Common myeloid progenitor, CD34-positive (primary cell): ENCODE results near the gene ATG4B. TPM values are rescaled to one million over a fixed set of nuclear protein-coding genes. Genes with fewer than 3 reads are reported as not detected.
"Not testable (repeated sequence)": the region's sequence is repeated elsewhere in the genome, so short reads cannot be mapped to it uniquely, and the experiment has no call there.

Experiments used
- CTCF ChIA-PET: fragments of 350-600 bp; sonication (Branson Sonifier 250); formaldehyde crosslinking; loops from one replicate; lab custom pipeline; 2021; ENCODE audit warnings: antibody characterized with exemption; lab: Charles Lee
- POLR2A ChIA-PET: fragments of 350-600 bp; sonication (Branson Sonifier 250); formaldehyde crosslinking; loops from one replicate; lab custom pipeline; 2021; ENCODE audit warnings: antibody characterized with exemption; lab: Charles Lee
- DNase-seq, 3 donors: peaks; one replicate each; pipeline versions ENCODE4 v3.0.0 to v3.0.0-alpha.2; 2013
- H3K27ac ChIP-seq, 2 experiments: 1 replicate in 1 of 2; 2 replicates in 1 of 2; pipeline ENCODE4 v1.7.0; 2013; ENCODE audit warnings: inconsistent platforms in 2 of 2, low read length in 2 of 2, mild to moderate bottlenecking in 2 of 2, low read depth in 1 of 2, moderate library complexity in 1 of 2; ENCODE audit not compliant: severe bottlenecking in 2 of 2, insufficient read depth in 1 of 2, poor library complexity in 1 of 2
- H3K27me3 ChIP-seq, 5 experiments: replicated peaks in 2 of 5; 1 replicate in 3 of 5; 2 replicates in 2 of 5; pipeline versions ENCODE4 v1.6.1 to v1.7.0; 2013; ENCODE audit warnings: low read length in 4 of 5, mild to moderate bottlenecking in 2 of 5, moderate library complexity in 2 of 5, inconsistent platforms in 1 of 5; ENCODE audit not compliant: insufficient read depth in 5 of 5, control insufficient read depth in 4 of 5
- H3K36me3 ChIP-seq, 4 experiments: 1 replicate in 2 of 4; 2 replicates in 2 of 4; pipeline versions ENCODE4 v1.6.1 to v1.7.0; 2013; ENCODE audit warnings: low read length in 3 of 4, control low read depth in 1 of 4, mild to moderate bottlenecking in 1 of 4; ENCODE audit not compliant: control insufficient read depth in 4 of 4, insufficient read depth in 4 of 4
- H3K4me1 ChIP-seq, 4 experiments: 1 replicate in 3 of 4; 2 replicates in 1 of 4; pipeline versions ENCODE4 v1.6.1 to v1.7.1; 2013; ENCODE audit warnings: low read length in 3 of 4, mild to moderate bottlenecking in 3 of 4, control low read depth in 1 of 4, inconsistent platforms in 1 of 4, moderate library complexity in 1 of 4; ENCODE audit not compliant: control insufficient read depth in 4 of 4, insufficient read depth in 4 of 4; ENCODE audit errors: control extremely low read depth in 1 of 4
- H3K4me3 ChIP-seq, 7 experiments: 1 replicate in 4 of 7; 2 replicates in 3 of 7; pipeline versions ENCODE4 v1.5.1 to v1.7.0; 2013; ENCODE audit warnings: mild to moderate bottlenecking in 7 of 7, low read length in 6 of 7, moderate library complexity in 6 of 7, inconsistent platforms in 2 of 7, low read depth in 2 of 7, control low read depth in 1 of 7; ENCODE audit not compliant: insufficient read depth in 4 of 7, control insufficient read depth in 1 of 7; ENCODE audit errors: extremely low read depth in 1 of 7
- H3K9me3 ChIP-seq, 5 experiments: 1 replicate in 4 of 5; 2 replicates in 1 of 5; pipeline versions ENCODE4 v1.6.1 to v1.7.1; 2013; ENCODE audit warnings: low read length in 4 of 5, mild to moderate bottlenecking in 2 of 5, inconsistent platforms in 1 of 5, low read depth in 1 of 5, moderate library complexity in 1 of 5; ENCODE audit not compliant: control insufficient read depth in 4 of 5, insufficient read depth in 2 of 5; ENCODE audit errors: control extremely low read depth in 1 of 5
- WGBS: methylation state at CpG from one replicate; pipeline ENCODE4 v1.1.5; 2013; ENCODE audit not compliant: insufficient coverage; 5-methylcytosine and 5-hydroxymethylcytosine counted together
- polyA plus RNA-seq: library from polyadenylated mRNA; unstranded; fragments of 120-200 nt; gene quantifications from one replicate; pipeline ENCODE4 v1.2.1, GENCODE V29; 2013

The ATG4B gene
- 50.1 TPM for polyA plus RNA-seq

DNA sequence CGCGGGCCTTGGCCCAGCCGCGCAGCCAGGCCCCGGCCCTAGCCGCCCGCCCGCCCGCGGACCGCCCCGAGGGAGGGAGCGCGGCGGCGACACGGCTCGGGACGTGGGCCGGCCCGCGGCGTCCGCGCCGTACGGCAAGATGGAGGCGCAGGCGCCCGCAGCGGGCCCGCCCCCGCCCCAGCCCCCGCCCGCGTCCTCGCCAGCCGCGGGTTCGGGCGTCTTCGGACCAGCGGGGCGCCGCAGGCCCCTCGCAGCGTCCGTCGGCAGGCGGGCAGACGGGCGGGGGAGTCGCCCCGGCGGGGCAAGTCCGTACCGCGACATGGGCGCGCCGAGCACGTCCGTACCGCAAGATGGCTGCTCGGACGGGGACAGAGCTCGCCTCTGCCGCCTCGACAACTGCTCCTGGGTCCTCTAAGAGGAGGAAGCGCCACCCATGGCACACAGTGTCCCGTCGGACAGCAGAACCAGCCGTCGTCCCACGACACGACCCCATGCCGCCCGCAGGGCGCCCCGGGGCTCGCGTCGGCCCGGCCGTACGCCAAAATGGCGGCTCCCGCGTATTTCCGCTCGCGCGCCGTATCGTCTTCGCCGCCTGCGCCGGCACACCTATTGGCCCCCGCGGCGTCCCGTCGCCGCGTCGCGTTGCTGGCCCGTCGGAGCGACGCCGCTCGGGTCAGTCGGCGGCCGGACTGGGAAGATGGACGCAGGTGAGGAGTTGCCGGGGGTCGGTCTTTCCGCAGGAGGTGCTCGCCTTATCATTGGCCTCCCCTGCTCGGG, at the start of gene ATG4B, which contains the start of gene THAP4:
Gene ATG4B (plus strand): TSS at position 676 of the 777 bp plus-strand sequence. CDS start 22 bp downstream, at position 698.
Gene THAP4 (minus strand): TSS at position 141 of the 777 bp plus-strand sequence. CDS start 141 bp downstream, outside the sequence.
- Histone ChIP-seq H3K9me3 (peaks cover 0 to 3% (median 0%) of the 10 kb centered on the region in 5 experiments), H3K27ac (peak within 1 kb of the TSS; percentile 91 to 97), H3K27me3 (no peaks in the 10 kb centered on the region), H3K4me1 (peaks cover 7 to 28% (median 20%) of the 10 kb centered on the region in 4 experiments), H3K36me3 (peaks cover 7 to 36% (median 16%) of the 10 kb centered on the region in 4 experiments), H3K4me3 (peak within 1 kb of the TSS; percentile 78 to 99 (median 98))
- DNase-seq, result peak; percentile 74 to 90 (median 85)
- POLR2A ChIA-PET, result no interaction called here
- CTCF ChIA-PET, result interaction anchor here (1.0 to 1.1 kb wide), 3 partner anchors 11 to 51 kb away, joined by 3 read pairs; no protein-coding TSS in a partner anchor
- under 1% methylated on average over 118 of the region's 123 CpGs for WGBS

GRCh38 chr2:241589863-241590262, 47.6 kb upstream of the ATG4B start:
- H3K4me3 ChIP-seq, CTCF ChIA-PET, H3K27ac ChIP-seq, H3K27me3 ChIP-seq, H3K4me1 ChIP-seq, DNase-seq: not testable (repeated sequence)
- WGBS, result 89% methylated on average over 17 of the region's 17 CpGs
- POLR2A ChIA-PET, result interaction anchor here (0.6 kb wide), 1 partner anchor 9 kb away, joined by 7 read pairs; no protein-coding TSS in a partner anchor
- H3K9me3 ChIP-seq, result peaks cover 3 to 33% (median 16%) of the 10 kb centered on the region in 5 experiments
- peaks cover 3 to 61% (median 31%) of the 10 kb centered on the region in 4 experiments for H3K36me3 ChIP-seq

DNA sequence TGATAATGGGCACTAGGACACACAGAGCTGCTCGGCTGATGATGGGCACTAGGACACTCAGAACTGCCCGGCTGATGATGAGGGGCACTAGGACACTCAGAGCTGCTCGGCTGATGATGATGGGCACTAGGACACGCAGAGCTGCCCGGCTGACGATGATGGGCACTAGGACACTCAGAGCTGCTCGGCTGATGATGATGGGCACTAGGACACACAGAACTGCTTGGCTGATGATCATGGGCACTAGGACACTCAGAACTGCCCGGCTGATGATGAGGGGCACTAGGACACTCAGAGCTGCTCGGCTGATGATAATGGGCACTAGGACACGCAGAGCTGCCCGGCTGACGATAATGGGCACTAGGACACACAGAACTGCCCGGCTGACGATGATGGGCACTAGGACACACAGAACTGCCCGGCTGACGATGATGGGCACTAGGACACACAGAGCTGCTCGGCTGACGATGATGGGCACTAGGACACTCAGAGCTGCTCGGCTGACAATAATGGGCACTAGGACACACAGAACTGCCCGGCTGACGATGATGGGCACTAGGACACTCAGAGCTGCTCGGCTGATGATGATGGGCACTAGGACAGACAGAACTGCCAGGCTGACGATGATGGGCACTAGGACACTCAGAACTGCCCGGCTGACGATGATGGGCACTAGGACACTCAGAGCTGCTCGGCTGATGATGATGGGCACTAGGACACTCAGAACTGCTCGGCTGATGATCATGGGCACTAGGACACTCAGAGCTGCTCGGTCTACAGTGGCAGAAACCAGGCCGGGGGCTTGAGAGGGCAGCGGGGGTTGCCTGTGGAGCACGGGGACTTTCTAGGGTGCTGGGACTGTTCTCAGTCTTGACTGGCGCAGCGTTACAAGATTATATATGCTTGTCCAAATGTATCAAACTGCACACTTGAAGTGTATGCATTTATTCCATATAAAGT, 46.7 kb upstream of the ATG4B start:
- H3K9me3 ChIP-seq, result peaks cover 3 to 25% (median 9%) of the 10 kb centered on the region in 5 experiments
- H3K27me3 ChIP-seq, DNase-seq, CTCF ChIA-PET, H3K27ac ChIP-seq, H3K4me1 ChIP-seq, POLR2A ChIA-PET, H3K4me3 ChIP-seq: not testable (repeated sequence)
- H3K36me3 ChIP-seq, result peaks cover 3 to 54% (median 24%) of the 10 kb centered on the region in 4 experiments
- 90% methylated on average over 29 of the region's 33 CpGs for WGBS

GRCh38 chr2:241592126-241592845, 45.2 kb upstream of the ATG4B start:
- no peaks in the 10 kb centered on the region for H3K4me1 ChIP-seq
- POLR2A ChIA-PET, result no interaction called here
- H3K36me3 ChIP-seq, result peaks cover 0 to 48% (median 17%) of the 10 kb centered on the region in 4 experiments
- CTCF ChIA-PET, result interaction anchor here (0.9 kb wide), 1 partner anchor 59 kb away, joined by 3 read pairs; no protein-coding TSS in a partner anchor
- H3K9me3 ChIP-seq, result peaks cover 1 to 13% (median 2%) of the 10 kb centered on the region in 5 experiments
- no peaks in the 10 kb centered on the region for H3K27me3 ChIP-seq
- no peak overlapping the region for H3K27ac ChIP-seq
- no peak for DNase-seq
- 97% methylated on average over 12 of the region's 18 CpGs for WGBS
- no peak overlapping the region for H3K4me3 ChIP-seq

- Histone ChIP-seq H3K4me3 (no peak overlapping the region), H3K27ac (no peak overlapping the region), H3K9me3 (peaks cover 0 to 7% (median 0%) of the 10 kb centered on the region in 5 experiments), H3K36me3 (peaks cover 0 to 46% (median 19%) of the 10 kb centered on the region in 4 experiments), H3K4me1 (no peaks in the 10 kb centered on the region), H3K27me3 (no peaks in the 10 kb centered on the region)
- POLR2A ChIA-PET, result no interaction called here
- DNase-seq, result no peak
- WGBS, result 97% methylated on average over 16 of the region's 16 CpGs
- CTCF ChIA-PET, result no interaction called here
Measured at GRCh38 chr2:241593271-241593670, 44.2 kb upstream of the ATG4B start.

DNA sequence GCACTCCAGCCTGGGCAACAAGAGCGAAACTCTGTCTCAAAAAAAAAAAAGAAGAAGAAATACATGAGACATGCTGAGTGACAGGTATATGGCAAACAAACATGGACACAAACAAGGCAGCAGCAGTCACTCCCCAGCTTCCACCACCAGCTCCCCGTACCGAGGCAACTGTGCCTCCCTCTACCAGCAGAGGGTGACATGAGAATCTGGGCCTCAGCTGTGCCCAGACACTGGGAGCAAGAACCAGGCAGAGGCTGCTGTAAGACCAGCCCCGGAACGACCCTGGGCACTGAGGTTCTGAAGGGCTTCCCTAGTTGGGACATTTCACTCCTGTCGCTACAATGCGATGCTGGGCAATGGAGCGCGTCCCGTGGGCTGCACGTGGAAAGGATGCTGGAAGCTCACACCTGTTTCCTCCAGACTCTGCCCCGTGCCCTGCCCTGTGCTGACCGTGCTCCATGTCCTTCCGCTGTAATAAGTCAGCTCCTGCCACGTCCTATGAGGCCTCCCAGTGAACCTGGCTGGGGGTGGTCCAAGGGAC, 41.8 kb upstream of the ATG4B start:
- no peaks in the 10 kb centered on the region for H3K4me1 ChIP-seq
- H3K27ac ChIP-seq, result no peak overlapping the region
- H3K36me3 ChIP-seq, result peaks cover under 1 to 45% (median 23%) of the 10 kb centered on the region in 4 experiments
- H3K4me3 ChIP-seq, result no peak overlapping the region
- H3K27me3 ChIP-seq, result no peaks in the 10 kb centered on the region
- ChIA-PET CTCF (interaction anchor here (1.2 kb wide), 2 partner anchors 11 to 64 kb away, joined by 3 to 6 read pairs; no protein-coding TSS in a partner anchor), POLR2A (interaction anchor here (0.6 to 0.7 kb wide), 2 partner anchors 10 to 20 kb away, joined by 3 read pairs; no protein-coding TSS in a partner anchor)
- DNase-seq, result peak in 1 of 3 donors; percentile 50
- 89% methylated on average over 14 of the region's 15 CpGs for WGBS
- H3K9me3 ChIP-seq, result no peaks in the 10 kb centered on the region
